NCI-H82 treated with DMSO at 0.1 percent for 48 hours (cell line): ENCODE data around the gene QSER1.
A peak's percentile ranks its signal among the peaks of the same experiment; 100 is the strongest.

Source experiments
- DNase-seq: peaks from one replicate; lab custom pipeline; 2025; ENCODE audit not compliant: unreplicated experiment; lab: John Stamatoyannopoulos, UW

QSER1 gene

DNA sequence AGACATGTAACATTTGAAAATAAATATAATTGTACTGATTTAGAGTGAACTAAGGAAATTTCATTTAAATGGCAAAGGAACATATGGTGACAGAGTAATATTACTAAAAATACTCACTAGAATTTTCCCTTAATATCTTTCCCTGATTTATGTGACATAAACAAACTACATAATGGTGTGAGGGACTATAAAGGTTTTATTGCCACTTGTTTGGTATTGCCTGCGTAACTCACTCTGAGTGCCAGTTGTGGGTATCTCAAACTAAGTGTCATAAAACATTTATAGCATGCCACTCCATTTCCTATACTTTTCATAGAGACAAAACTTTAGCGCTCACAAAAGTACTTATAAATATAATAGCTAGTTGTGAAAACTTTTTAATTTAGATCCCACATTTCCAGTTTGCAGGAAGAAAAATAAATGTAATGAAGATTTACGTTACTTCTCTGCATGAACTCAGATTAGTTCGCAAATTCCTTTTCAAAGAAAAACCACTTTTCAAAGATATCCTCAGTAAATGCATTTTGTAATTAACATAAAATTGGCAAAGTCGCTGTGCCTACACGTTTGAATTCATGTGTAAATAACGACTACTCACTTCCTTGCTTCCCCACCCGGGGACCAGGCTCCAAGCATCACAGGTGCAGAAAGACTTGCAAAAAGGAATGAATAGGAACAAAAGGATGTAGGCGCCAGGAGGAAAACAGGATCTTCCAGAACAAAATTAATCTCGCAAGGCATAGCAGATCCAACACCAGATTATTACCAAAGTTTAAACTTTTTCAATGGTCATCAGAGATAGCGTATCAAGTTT is 1.6 kb upstream of the QSER1 start:
- no peak for DNase-seq

DNA sequence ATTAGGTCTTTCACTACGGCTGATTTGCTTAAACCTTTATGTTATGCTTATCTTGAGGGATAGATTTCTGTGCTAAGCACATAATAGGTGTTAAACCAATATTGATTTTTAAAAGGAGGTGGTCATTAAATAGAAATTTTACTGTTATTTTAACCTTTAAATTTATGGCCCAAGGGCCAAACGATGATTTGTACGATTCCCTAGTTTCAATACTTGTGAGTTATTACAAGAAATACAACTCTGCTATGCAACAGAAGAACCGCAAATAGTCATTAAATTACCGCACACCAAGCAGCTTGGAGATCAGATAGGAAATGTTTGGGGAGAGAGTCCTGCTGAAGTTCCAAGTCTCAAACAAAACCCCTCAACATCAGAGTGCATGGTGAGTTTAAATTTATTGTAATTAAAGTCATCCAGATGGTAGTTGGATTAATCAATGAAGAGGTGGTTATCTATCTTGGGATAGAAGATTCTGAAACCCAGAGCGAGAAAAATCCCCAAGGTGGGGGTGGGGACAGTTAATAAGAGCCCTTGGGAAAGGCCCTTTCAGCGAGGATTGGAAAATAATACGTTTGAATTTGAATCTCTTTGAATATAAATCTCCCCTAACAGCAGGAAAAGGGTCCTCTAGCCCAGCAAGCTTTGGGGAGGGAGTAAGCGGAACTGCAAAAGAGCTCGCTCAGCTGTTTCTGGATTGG is 805 bp upstream of the QSER1 start:
- peak; percentile 3 for DNase-seq

DNA sequence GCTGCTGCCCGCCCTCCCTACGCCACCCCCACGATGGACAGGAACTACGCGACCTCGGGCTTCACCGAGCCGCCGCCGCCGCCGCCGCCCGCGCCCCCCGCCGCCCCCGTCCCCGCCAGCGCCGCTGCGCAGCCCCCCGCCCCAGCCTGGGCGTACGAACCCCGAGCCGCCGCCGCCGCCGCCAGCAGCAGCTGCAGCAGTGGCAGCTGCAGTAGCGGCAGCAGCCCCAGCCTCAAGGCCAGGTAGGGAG is 407 bp downstream of the QSER1 start:
- DNase-seq, result no peak

DNA sequence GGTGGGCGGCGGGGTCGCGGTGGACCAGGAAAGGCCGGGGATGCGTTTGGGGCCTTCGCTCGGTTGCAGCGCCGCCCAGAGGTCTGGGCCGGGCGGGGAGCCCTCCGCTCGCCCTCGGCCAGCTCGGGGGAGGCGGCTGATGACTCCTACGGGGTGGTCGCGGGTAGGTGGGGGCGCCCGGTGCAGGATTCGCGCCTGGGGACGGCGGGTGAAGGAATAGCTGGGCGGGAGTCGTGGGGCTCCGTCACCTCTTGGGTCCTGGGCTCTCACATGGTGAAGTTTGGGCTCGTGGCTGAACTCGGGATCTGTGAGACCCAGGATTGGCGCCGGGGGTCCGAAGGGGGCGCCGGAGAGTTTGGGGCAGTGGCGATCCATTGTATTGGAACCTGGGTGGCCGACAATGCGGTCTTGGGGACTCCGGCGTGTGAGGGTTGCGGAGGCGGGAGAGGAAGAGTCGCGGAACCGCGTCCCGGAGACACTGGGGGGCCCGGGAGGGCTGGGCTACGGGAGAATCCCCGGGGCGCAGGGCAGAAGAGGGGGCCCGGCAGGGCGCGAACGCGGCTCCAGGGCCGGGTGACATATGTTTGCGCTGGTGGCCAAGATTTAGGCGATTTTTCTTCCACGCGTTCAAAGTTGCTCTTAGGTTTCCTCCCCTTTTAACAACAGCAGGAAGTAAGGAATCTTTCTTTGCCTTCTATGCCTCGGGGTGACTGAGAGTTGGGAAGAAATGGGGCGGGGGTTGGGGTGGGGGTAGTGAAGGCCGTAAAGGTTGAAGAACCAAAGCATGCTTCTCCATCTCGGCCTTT is 935 bp downstream of the QSER1 start:
- no peak for DNase-seq

DNA sequence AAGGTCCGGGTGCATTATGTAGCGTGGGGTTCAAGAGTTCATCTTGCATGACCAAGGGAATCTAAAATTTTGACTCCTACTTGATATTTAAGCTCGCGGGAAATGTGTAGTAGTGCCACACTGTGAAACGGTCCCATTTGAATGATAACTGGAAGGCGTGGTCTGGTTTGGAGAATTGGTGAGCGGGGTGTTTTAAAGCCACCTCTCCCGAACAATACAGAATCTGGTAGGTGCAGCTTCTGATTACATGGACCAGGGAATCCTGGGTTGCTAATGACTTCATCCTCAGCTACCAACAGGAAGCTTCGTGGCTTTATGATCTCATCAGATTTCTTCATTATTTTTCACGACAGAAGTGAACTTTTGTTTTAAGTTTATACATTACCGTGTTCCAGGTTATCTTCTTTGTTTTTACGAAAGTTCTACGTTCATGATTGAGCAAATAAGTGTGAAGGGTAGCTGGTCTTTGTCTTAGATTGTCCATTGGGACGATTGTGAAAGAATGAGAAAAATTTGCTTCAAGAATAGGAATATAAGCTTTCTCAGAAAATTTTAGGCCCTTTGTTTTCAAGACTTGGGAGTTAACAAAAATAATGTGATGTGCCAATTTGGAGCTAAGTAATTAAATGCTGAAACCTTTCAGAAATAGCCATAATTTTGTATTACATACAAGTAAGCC is 1.7 kb downstream of the QSER1 start:
- DNase-seq, result peak; percentile 62

DNA sequence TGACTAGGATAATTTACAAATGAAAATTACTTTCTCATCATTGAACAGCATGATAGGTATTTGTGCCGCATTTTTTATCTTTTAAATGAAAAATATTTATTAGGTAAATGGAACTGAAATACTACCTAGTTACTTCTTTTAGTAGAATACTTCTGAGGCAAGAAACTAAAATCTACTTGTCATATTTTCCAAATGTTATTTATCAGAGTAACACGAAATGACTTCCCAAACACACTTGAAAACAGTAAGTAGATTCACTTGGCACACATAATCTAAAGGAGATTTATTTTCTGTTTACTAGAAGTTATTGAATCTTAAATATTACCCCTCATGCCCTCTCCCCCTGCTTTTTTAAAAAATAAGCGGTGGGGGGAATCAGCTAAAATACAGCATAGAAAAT is 2.3 kb downstream of the QSER1 start:
- no peak for DNase-seq

DNA sequence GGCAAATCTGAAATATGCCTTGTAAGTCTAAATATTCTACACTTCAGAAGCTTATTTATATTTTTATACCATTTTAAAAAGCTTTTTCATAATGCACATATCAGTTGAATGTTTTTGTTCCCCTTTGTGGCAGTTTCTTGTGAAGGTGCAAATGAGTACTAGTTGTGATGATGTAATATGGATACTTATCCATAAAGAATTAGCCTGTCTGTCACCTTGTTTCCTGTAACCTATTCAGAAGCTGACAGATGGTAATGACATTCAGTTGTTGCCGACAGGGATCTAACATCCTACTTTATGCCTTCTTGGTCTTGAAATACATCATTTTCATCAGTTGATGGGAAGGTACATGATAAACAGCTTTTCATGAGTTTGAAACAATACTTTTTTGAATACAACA is 2.9 kb downstream of the QSER1 start:
- peak; percentile 12 for DNase-seq

DNA sequence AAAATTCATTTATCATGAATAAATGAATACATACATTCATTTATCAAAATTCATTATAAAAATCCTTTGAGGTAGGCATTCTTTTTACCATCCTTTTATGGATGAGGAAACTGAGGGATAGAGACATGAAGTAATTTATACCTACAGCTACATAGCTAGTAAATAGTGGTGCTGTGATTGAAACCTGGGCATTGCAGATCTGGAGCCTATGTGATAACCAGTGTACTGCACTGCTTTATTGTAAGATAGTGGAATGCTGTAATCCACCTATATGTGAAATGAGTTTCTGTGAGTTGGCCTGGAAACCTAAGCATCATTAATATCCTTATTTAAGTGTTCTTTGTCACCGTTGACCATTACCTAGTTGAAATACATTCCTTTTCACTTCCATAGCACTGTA is 4.5 kb downstream of the QSER1 start:
- DNase-seq, result no peak

DNA sequence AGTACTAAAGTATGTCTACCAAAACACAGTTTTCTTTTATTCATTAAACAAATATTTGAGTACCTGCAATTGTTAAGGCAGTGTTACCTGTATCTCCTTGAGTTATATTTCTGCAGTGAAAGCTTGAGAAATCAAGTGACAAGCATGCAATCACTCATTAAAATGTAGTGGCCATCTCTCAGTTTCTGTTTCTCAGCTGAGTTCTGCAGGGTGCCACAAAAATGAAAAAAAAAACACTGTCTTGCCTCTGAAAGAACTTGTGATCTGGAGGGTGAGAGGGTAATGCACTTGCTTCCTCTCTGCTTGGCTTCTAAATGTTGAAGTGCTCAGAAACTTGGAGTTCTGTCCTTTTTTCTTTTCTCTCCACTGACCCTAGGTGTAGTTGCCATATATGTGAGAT is 6.8 kb downstream of the QSER1 start:
- no peak for DNase-seq

DNA sequence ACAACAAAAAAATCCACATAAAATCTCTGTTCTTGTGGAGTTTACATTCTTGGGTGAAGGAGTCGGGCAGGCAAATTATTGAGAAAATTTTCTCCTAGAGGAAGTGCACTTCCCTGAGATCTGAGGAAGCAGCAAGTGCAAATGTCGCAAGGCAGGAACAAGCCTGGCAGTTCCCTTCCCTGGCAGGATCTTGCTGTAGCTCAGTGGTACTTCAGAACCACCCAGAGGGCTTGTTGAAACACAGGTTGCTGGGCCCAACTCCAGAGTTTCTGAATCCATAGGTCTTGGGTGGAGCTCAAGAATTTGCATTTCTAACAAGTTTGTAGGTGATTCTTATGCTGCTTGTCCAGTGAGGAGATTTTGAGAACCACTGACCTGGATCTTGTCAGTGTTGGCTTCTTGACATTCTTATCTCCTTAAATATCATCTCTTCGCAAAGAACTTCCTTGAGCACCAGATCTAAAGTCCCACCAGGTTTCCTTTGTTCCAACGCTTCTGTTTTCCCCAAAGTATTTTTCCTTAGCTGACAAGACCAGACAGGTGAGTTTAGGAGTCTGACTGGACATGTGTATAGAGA is 9.6 kb downstream of the QSER1 start:
- no peak for DNase-seq

DNA sequence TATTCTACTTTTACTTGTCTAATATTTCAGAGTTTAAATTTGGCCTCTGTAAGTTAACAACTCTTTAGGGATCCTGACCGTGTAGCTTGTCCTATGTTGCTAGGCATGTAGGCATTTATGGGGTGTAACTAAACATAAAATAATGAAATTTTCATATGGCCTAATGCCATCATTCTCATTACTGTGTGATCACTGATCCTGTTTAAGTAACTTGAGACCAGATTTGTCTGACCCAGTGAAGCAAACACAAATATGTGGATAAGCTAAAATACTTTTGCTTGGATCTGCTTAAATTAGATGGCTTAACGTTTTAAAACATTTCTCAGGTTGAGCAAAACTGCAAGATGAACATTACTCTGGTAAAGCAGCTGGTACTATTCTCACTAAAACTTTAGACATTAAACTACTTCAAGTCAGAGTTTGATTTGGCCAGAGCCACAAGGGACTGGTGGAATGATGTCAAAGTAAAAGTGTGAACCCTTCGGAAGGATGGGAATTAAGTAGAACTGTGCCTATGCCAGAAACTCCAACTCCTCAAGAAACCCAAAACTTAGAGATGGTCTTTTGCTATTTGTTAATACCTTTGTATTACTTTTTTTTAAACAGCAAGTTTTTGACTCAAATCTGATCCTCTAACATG is 12.5 kb downstream of the QSER1 start:
- DNase-seq, result no peak

DNA sequence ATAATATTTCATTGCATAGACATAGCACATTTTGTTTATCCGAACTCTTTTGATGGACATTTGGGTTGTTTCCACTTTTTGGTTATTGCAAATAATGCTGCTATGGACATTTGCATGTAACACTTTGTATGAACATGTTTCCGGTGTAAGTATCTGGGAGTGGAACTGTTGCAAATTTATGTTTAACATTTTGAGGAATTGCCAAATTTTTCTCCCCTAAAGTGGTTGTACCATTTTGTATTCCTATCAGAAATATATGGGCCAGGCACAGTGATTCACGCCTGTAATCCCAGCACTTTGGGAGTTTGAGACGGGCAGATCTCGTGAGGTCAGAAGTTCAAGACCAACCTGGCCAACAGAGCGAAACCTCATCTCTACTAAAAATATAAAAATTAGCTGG is 16.0 kb downstream of the QSER1 start:
- DNase-seq, result no peak

DNA sequence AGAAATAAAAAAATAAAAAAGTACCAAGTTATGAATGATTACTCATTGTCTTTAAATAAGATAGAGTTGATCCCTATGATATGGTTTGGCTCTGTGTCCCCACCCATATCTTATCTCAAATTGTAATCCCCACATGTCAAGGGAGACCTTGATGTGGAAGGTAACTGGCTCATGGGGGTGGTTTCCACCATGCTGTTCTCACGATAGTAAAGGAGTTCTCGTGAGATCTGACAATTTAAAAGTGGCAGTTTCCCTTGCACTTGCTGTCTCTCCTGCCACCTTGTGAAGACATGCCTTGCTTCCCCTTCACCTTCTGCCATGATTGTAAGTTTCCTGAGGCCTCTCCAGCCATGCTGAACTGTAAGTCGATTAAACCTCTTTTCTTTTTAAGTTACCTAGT is 18.8 kb downstream of the QSER1 start:
- no peak for DNase-seq

DNA sequence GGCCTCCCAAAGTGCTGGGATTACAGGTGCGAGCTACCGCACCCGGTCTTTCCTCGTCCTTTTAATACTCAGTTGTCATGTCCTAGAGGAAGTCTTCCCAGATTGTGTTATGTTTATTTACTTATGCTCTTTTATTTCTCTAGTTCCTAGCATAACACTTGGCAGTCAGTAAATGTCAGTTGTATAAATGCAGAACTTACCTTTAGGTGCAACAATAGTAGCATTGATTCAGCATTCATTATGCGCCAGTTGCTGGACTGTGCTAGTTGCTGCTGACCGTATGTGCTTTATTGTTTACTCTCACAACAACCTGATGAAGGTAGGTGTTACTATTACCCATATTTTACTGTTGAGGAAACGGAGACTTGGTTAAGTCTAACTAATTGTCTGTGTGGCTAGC is 20.8 kb downstream of the QSER1 start:
- DNase-seq, result no peak

DNA sequence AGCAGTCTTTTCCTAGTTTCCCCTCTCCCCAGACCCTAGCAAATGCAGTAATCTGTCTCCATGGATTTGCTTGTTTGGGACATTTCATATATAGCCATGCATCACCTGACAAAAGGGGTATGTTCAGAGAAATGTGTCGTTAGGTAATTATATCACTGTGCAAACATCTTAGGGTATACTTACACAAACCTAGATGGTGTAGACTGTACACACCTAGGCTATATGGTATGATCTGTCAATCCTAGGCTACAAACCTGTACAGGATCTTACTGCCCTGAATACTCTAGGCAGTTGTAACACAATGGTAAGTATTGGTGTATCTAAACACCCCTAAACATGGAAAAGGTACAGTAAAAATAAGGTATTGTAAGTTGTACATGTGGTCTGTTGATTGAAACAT is 23.8 kb downstream of the QSER1 start:
- no peak for DNase-seq

DNA sequence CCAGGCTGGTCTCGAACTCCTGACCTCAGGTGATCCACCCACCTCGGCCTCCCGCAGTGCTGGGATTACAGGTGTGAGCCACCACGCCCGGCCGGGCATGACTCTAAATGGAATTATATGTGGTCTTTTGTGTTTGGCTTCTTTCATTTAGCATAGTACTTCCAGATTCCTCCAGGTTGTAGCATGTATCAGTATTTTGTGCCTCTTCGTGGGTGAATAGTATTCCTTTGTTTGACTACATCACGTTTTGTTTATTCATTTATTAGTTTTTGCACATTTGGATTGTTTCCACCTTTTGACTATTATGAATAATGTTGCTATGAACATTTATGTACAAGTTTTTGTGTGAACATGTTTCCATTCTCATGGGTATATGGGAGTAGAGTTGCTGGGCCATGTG is 24.4 kb downstream of the QSER1 start:
- DNase-seq, result no peak

DNA sequence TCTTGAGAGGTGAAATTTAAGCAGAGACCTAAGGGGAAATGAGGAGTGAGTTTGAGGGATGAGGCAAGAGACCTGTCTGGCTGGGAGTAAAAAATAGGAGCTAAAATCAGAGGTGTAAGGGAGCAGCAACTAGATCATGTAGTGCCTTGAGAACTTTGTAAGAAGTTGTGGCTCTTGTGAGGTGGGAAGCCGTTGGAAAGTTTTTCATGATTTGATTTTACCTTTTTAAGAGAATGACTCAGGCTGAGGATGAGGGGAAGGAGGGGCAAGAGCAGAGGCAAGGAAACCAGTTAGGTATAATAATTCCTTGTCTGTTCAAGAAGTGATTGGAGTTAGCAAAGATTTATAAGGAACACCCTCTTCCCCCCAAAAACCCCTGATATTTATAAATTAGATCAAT is 25.8 kb downstream of the QSER1 start:
- no peak for DNase-seq

DNA sequence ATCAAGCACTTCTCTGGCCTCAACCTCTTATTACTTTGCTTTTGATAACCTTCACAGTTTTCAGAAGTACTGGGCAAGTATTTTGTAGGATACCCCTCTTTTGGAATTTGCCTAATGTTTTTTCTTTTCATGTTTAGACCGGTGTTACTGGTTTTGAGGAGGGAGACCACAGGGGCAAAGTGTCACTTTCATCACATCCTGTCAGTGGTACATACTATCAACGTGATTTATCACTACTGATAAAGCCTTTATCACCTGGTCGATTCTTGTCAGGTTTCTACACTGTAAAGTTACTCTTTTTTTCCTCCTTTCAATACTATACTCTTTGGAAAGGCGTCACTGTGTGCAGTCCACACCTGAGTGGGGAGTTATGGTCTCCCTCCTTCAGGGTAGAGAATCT is 26.7 kb downstream of the QSER1 start:
- DNase-seq, result no peak

DNA sequence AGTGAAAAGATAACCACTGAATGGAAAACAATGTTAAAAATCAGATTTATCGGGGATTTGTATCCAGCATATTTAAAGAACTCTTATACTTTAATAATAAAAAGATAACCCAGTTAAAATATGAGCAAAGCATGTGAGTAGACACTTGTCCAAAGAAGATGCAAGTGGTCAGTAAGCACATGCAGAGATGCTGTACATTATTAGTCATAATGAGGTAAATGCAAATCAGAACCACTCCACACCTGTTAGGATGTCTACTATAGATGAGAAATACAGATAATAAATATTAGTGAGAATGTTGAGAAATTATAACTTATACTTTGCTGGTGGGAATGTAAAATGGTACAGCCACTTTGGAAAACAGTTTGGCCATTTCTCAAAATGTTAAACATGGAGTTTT is 28.0 kb downstream of the QSER1 start:
- DNase-seq, result no peak

DNA sequence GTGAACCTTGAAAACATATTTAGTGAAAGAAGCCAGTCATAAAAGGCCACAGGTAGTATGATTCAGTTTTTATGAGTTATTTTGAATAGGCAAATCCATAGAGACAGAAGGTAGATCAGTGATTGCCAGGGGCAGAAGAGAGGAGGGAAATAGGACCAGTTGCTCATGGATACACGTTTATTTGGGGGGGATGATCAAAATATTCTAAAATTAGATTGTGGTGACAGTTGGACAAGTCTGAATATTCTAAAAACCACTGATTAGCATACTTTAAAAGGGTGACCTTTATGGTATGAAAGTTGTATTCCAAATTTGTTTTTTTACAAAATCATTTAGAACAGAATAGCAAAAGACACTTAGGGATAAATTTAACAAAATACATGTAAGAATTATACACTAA is 28.6 kb downstream of the QSER1 start:
- DNase-seq, result no peak

DNA sequence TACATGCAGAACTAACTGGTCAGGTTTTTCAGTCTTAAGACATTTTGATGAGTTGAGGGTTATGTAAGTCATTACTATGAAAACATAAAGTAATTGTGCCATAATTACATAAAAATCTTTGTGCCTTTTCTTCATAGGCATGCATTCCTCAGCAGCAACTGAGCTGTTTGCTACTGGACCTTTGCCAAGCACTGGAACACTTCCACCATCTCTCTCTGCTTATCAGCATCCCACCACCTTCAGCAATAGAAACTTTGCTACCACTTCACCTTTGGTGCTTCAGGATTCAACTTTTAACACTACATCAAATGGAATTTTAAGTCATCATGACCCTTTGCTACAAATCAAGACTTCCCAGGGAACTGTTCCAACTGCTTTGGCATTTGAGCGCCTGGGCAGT is 39.0 kb downstream of the QSER1 start:
- DNase-seq, result no peak
